HG03159 (cell line): ENCODE data around the gene CHMP4A.
"Not testable (repeated sequence)": the region's sequence is repeated elsewhere in the genome, so short reads cannot be mapped to it uniquely, and the experiment has no call there.

ENCODE experiments used
- ATAC-seq: cut with Tn5 transposase; IDR thresholded peaks from one replicate; pipeline ENCODE4 v1.9.1; 2021; ENCODE audit warnings: mild to moderate bottlenecking, moderate library complexity; ENCODE audit not compliant: unreplicated experiment

CHMP4A gene

GRCh38 chr14:24247422-24247821 lies 34.1 kb upstream of the CHMP4A start:
- ATAC-seq: no peak

- ATAC-seq: no peak
Observed at GRCh38 chr14:24246765-24247212, 33.5 kb upstream of the CHMP4A start.

GRCh38 chr14:24245350-24245749 lies 32.1 kb upstream of the CHMP4A start:
- ATAC-seq: not testable (repeated sequence)

DNA sequence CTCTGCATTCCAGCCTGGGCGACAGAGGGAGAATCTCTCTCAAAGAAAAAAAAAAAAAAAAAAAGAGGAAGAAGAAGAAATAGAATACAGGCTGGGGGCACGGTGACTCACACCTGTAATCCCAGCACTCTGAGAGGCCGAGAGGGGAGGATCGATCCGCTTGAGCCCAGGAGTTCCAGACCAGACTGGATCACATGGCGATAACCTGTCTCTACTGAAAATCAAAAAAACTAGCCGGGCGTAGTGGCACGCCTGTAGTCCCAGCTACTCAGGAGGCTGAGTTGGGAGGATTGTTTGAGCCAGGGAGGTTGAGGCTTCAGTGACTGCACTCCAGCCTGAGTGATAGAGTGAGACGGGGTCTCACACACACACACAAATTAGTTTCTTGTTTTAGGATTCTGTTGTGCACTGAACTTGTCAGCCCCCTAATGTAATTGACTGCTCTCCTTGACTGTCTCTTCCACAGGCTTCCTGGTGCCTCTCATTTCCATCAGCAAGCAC lies 30.1 kb upstream of the CHMP4A start:
- ATAC-seq: no peak

DNA sequence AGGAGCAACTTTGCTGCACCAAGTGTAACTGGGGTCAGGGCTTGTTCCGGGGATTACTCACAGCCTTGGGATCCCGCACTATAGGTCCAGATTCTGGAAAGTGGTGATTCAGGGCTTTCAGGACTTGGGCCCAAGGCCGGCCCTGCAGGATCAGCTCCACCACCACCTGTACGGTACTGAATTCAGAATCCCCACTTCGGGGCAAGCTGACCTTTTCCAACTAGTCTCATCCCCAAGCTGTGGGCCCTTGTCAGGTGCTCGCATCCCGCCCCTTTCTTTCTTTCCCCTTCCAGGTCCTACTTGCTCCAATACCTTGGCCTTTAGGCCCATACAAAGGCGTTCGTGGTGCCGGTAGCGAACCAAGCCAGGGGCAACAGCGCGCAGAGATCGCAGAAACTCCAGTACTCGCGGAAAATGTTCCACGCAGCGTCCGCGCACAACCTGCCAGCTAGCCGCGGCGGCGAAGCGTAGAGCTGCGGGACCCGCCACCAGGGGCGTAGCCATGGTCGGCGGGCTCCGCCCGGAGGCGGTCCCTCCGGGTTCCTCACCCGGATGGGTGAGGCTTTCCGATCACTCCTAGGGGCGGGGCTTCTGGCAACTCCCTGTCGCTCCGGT lies 28.6 kb upstream of the CHMP4A start:
- peak; percentile 73 for ATAC-seq

DNA sequence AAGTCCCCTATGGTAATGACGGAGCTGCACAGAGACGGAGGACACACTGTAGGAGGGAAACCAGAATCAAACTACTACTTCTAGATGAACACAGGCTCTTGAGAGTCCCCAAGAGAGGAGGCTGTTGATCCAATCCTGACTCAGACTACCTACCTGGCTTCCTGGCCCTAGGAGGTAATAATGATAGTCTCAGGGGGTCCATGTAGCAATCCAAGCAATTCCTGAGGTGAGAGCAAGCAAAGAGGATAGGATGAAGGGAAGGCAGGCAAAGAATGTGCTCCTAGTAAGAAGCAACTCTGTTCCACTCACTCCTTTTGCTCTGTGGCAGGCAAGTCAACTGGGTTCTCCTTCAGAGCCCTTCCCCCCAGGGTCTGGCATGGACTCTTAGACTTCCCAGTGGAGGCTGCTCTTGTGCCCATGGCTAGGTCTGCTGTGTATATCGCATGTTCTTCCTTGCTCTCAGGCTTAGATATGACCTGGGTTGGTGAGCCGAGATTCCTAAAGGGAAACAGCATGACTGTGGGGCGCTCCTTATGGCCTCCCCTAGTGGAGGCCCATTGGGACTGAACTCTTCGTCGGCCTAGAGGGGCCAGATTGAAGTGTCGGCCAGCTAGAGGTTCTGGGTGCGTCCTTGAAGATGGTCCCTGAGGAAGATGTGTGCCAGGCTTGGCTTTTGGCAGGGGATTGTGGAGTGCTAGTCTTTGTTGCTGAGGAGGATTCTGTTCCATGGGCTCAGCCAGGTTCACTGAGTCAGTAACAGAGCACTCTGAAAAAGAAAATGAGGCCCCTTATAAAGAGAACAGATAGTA lies 27.0 kb upstream of the CHMP4A start:
- no peak for ATAC-seq

DNA sequence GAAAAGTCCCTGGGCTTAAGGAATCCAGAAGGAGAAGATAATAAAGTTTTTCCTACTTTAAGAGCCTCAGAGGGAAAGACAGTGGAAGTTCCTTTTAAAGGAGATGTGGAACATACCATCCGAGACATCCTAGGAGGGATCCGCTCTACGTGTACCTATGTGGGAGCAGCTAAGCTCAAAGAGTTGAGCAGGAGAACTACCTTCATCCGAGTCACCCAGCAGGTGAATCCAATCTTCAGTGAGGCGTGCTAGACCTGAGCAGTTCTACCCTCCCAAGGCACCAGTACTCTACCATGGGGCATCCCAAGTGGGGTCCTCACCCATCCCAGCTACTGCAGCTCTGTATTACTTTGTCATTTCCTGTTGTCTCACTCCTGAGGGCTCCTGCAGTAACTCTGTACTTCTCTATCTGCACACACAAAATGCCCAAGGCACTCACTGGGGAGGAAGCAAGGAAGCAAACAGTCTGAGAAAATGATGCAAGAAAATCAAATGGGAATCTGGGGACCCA lies 25.3 kb upstream of the CHMP4A start:
- no peak for ATAC-seq

- no peak for ATAC-seq
Observed at GRCh38 chr14:24238123-24238522, 24.8 kb upstream of the CHMP4A start.

GRCh38 chr14:24237463-24237955 lies 24.2 kb upstream of the CHMP4A start:
- ATAC-seq: no peak

GRCh38 chr14:24236689-24237462 lies 23.6 kb upstream of the CHMP4A start:
- no peak for ATAC-seq

DNA sequence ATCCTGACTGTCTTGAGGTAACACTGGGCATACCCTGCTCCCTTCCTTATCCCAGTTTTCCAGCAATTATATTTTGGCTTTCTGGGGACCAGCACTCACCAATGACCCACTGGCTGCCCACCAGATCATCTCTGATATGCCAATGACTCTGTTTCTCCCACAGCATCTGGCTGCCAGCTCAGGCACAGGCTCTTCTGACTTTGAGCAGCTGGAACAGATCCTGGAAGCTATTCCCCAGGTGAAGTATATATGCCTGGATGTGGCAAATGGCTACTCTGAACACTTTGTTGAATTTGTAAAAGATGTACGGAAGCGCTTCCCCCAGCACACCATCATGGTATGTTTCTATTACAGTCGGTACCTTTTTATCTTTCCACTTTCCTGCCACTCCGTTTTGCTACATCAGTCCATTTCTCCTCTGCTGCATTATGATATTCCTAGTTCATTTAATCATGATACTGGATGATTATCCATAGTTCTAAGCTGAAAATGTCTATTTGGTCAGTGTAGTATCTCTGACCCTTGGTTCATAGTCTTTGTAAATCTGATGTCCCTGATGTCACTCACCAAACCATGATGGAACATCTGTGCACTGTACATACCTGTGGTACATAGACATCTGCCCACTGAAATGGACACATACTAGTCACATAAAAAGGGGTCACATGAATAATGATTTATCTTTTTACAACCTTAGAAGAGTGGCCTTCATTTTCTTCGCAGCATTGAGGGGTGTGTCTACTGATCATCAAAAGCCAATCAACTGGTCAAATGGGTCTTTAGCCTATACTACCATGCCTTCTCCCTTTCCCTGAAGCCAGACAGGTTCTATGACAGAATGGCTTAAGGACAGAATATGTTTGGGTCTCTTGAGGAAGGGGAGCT lies 22.8 kb upstream of the CHMP4A start:
- no peak for ATAC-seq

- ATAC-seq: no peak
Observed at GRCh38 chr14:24234095-24235005, 21.1 kb upstream of the CHMP4A start.

GRCh38 chr14:24233538-24233866 lies 20.2 kb upstream of the CHMP4A start:
- no peak for ATAC-seq

DNA sequence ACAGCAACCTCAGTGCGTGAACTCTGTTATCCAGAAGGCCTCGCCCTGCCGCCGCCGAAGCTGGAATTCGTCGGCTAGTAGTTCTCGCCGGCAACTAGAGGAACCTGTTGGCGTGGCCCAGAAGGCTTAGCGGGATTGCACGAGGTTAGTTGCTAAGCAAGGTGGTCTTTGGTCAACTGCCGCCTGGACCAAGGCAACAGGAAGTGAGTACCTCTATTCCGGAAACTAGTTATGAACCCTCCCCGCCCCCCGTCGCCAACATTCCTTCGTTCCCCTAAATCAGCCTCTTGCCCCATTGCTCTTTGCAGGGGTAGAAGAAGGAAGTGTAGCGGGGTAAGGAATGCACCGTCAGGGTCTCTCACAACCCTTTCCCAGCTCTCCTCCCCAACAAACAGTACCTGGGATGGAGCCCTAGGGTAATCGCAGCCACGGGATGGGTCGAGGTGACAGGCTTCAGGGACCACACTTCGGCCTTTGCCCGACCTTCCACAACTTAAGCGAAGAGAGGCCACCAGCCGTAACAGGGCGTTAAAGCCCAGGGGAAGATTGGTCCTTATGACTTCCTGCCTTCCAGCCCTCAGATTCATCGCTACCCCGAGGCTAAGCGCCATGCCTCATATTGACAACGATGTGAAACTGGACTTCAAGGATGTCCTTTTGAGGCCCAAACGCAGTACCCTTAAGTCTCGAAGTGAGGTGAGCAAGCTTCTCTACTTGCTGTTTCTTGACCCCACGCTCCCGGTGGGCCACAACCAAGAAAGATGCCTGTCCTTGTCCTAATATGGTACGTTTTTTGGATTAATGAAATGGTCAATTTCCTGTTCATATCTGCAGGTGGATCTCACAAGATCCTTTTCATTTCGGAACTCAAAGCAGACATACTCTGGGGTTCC lies 19.6 kb upstream of the CHMP4A start, which contains the start of gene GMPR2:
Gene GMPR2, plus strand, starts transcription at position 285 of the 893 bp plus-strand sequence. Its CDS starts 325 bp downstream, at position 610.
- peak; percentile 49 for ATAC-seq

DNA sequence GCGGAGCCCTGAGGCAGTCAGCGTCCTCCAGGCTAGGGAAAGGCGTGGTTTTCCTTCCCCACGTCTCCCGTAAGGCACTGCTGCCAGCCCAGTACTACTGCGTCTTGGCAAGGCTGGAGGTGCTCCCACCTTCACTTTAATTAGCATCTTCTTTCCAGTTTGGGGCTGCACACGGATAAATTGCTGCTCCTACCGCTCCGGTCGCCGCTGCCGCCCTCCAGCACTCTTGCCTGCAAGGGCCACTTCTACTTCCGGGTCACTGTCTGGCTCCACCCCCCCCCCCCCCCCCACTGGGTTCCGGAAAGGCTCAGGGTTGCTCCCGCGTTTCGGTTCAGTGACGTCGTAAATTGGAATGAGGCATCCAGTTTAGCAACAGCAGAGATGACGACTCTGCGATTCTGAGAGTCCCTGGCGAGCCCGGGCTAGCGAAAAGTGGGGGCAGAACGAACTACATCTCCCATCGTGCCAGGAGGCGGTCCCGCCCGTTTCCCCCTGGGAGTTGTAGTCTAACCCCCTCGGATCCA lies 18.9 kb upstream of the CHMP4A start, which contains the start of gene NEDD8:
Gene NEDD8, minus strand, starts transcription at position 247 of the 524 bp plus-strand sequence. Its CDS starts 100 bp downstream, at position 147.
- ATAC-seq: peak; percentile 65

DNA sequence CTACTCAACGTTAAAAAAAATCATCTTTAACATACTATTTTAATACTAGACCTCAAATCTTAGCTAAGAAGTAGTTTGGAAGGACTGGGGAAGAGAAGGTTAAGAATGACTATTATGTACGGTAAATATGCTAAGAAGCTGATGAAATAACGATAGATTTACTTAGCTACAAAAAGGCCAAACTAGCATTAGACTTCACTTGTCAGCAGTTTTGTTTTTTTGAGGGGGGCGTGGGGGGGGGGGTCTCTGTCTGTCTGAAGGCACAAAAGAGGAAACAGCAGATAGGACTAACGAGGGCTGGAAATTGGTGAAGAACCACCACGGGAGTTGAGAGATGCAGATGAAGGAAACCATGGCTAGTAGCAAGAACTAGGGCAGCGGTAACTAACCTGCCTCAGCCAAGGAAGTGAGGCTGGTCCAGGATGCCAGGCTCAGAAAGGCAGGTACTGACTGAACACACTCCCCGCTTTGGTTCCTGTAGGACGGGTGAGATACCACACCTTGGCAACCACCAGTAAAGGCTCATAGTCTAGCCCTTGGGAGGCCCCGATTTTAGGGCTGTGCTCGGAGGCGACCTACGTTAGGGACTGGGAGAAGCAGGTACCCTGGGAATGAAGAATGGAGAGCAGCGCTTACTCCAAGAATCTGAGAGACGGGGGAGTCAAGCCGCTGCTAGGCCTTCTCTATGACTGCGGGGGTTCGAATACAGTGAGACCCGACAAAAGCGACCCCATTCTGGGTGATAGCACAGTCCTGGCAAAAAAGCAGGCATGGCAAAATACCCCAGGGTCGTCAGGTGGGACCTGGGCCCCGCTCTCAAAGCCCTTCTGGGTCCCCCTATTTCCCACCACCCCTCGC lies 18.2 kb upstream of the CHMP4A start:
- ATAC-seq: peak; percentile 14

GRCh38 chr14:24228902-24229301 lies 15.6 kb upstream of the CHMP4A start:
- no peak for ATAC-seq
